SK-N-MC (cell line): ENCODE results near the gene TNIK.

ENCODE experiments used
- EZH2 ChIP-seq: fragments of 200-600 bp; sonication (generic); IDR thresholded peaks from one replicate; pipeline ENCODE4 v1.6.1; 2017; ENCODE audit warnings: antibody characterized with exemption
- FOXP2 ChIP-seq: optimal IDR thresholded peaks from 2 replicates; pipeline ENCODE3; 2011; ENCODE audit warnings: mild to moderate bottlenecking, moderate library complexity; ENCODE audit not compliant: insufficient read depth; ENCODE audit errors: extremely low read length, control extremely low read depth
- POLR2AphosphoS5 ChIP-seq: IDR thresholded peaks from 2 replicates; pipeline ENCODE4 v1.6.1; 2012; ENCODE audit warnings: mild to moderate bottlenecking, low read depth, low read length, borderline replicate concordance

GRCh38 chr3:171309906-171310359 lies 150.3 kb downstream of the TNIK start:
- TF ChIP-seq EZH2 = no peak
- TF ChIP-seq POLR2AphosphoS5 = no peak
- no peak for TF ChIP-seq FOXP2
